ENCODE measurements around the gene ADPRM.

DNA sequence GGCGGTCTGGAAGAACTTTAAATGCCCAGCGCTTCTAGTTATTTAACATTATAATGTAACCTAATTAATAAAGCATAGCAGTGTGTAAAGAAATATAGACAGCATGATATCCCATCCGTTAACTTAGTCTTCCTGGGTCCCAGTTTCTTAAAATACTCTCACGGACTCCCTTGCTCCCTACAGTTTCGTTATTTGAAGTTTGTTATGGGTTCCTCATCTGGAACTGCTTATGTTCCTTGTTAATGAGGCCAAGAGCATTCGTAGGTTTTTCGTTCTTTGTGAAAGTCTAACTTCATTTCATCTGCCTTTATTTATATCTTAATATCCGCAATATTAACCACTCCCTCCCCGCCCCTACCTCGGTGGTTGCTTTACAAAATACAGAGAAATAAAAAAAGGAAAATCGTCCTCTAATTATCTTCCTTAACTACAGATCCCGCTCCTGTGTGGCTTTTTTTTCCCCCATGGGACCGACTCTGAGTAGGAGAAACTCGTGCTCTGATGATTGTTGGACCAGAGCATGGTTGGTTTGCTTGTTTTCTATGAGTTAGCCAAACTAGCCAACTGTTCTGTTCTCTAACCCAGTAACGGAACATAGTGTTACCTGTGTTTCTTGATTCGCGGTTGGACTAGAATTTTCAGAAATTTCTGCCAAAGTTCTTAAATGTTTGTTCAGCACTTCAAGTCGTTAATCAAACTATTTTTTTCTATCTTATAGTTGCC lies 863 bp downstream of the ADPRM start:
- TF ChIP-seq POLR2AphosphoS5 (IDR thresholded peaks at IDR 0.05) (no peak), POLR2A (IDR thresholded peaks at IDR 0.05) (no peak)
- TF ChIP-seq, protein P1, sequence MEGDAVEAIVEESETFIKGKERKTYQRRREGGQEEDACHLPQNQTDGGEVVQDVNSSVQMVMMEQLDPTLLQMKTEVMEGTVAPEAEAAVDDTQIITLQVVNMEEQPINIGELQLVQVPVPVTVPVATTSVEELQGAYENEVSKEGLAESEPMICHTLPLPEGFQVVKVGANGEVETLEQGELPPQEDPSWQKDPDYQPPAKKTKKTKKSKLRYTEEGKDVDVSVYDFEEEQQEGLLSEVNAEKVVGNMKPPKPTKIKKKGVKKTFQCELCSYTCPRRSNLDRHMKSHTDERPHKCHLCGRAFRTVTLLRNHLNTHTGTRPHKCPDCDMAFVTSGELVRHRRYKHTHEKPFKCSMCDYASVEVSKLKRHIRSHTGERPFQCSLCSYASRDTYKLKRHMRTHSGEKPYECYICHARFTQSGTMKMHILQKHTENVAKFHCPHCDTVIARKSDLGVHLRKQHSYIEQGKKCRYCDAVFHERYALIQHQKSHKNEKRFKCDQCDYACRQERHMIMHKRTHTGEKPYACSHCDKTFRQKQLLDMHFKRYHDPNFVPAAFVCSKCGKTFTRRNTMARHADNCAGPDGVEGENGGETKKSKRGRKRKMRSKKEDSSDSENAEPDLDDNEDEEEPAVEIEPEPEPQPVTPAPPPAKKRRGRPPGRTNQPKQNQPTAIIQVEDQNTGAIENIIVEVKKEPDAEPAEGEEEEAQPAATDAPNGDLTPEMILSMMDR (IDR thresholded peaks at IDR 0.05) = no peak

Data from transverse colon (tissue), 4 donors.